SHP77 treated with DMSO at 0.1 percent for 48 hours (cell line): ENCODE data around the gene MYO15B.

ENCODE experiments used
- DNase-seq: peaks from one replicate; lab custom pipeline; 2025; lab: John Stamatoyannopoulos, UW

The MYO15B gene

GRCh38 chr17:75602644-75603043 lies 15.0 kb downstream of the MYO15B start:
- no peak for DNase-seq

- no peak for DNase-seq
These were observed 15.5 kb downstream of the MYO15B start for GRCh38 chr17:75603123-75603522.

- no peak for DNase-seq
These were observed 16.6 kb downstream of the MYO15B start for GRCh38 chr17:75604034-75604695.

- no peak for DNase-seq
These were observed 18.2 kb downstream of the MYO15B start for GRCh38 chr17:75605790-75606189.

GRCh38 chr17:75607086-75607485 lies 19.5 kb downstream of the MYO15B start:
- no peak for DNase-seq

- DNase-seq = no peak
These were observed 22.7 kb downstream of the MYO15B start for GRCh38 chr17:75610103-75610984.

- no peak for DNase-seq
These were observed 24.3 kb downstream of the MYO15B start for GRCh38 chr17:75611851-75612429.

GRCh38 chr17:75612906-75613626 lies 25.5 kb downstream of the MYO15B start:
- DNase-seq = no peak

- no peak for DNase-seq
These were observed 26.4 kb downstream of the MYO15B start for GRCh38 chr17:75614006-75614405.

- DNase-seq = no peak
These were observed 27.1 kb downstream of the MYO15B start for GRCh38 chr17:75614556-75615270.

GRCh38 chr17:75615301-75615700 lies 27.7 kb downstream of the MYO15B start:
- DNase-seq = no peak

- no peak for DNase-seq
These were observed 29.0 kb downstream of the MYO15B start for GRCh38 chr17:75616521-75617122.

- no peak for DNase-seq
These were observed 29.6 kb downstream of the MYO15B start for GRCh38 chr17:75617218-75617617.

GRCh38 chr17:75617675-75618074 lies 30.1 kb downstream of the MYO15B start:
- DNase-seq = no peak

GRCh38 chr17:75619506-75620431 lies 32.2 kb downstream of the MYO15B start:
- DNase-seq = peak; percentile 66

GRCh38 chr17:75621489-75621888 lies 33.9 kb downstream of the MYO15B start:
- DNase-seq = no peak

GRCh38 chr17:75622076-75622475 lies 34.5 kb downstream of the MYO15B start:
- DNase-seq = no peak

GRCh38 chr17:75622771-75623273 lies 35.2 kb downstream of the MYO15B start:
- no peak for DNase-seq

GRCh38 chr17:75623386-75623785 lies 35.8 kb downstream of the MYO15B start:
- DNase-seq = no peak

- DNase-seq = no peak
These were observed 36.4 kb downstream of the MYO15B start for GRCh38 chr17:75624021-75624420.
